ENCODE measurements around the gene GLCCI1.

GRCh38 chr7:8070451-8071180, 102.0 kb downstream of the GLCCI1 start:
- no peak for TF ChIP-seq EZH2 (IDR thresholded peaks at IDR 0.05; ENCODE audit: borderline replicate concordance, insufficient read depth, low read length, poor library complexity, severe bottlenecking)
- TF ChIP-seq, protein P1, sequence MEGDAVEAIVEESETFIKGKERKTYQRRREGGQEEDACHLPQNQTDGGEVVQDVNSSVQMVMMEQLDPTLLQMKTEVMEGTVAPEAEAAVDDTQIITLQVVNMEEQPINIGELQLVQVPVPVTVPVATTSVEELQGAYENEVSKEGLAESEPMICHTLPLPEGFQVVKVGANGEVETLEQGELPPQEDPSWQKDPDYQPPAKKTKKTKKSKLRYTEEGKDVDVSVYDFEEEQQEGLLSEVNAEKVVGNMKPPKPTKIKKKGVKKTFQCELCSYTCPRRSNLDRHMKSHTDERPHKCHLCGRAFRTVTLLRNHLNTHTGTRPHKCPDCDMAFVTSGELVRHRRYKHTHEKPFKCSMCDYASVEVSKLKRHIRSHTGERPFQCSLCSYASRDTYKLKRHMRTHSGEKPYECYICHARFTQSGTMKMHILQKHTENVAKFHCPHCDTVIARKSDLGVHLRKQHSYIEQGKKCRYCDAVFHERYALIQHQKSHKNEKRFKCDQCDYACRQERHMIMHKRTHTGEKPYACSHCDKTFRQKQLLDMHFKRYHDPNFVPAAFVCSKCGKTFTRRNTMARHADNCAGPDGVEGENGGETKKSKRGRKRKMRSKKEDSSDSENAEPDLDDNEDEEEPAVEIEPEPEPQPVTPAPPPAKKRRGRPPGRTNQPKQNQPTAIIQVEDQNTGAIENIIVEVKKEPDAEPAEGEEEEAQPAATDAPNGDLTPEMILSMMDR (IDR thresholded peaks at IDR 0.05; ENCODE audit: poor library complexity, severe bottlenecking), result no peak
- TF ChIP-seq POLR2AphosphoS5 (IDR thresholded peaks at IDR 0.05), result no peak
- no peak for TF ChIP-seq EP300 (conservative IDR thresholded peaks at IDR 0.05; ENCODE audit: poor library complexity, severe bottlenecking)
- TF ChIP-seq SMC3 (conservative IDR thresholded peaks at IDR 0.05; ENCODE audit: poor library complexity), result no peak
- TF ChIP-seq, protein P2, sequence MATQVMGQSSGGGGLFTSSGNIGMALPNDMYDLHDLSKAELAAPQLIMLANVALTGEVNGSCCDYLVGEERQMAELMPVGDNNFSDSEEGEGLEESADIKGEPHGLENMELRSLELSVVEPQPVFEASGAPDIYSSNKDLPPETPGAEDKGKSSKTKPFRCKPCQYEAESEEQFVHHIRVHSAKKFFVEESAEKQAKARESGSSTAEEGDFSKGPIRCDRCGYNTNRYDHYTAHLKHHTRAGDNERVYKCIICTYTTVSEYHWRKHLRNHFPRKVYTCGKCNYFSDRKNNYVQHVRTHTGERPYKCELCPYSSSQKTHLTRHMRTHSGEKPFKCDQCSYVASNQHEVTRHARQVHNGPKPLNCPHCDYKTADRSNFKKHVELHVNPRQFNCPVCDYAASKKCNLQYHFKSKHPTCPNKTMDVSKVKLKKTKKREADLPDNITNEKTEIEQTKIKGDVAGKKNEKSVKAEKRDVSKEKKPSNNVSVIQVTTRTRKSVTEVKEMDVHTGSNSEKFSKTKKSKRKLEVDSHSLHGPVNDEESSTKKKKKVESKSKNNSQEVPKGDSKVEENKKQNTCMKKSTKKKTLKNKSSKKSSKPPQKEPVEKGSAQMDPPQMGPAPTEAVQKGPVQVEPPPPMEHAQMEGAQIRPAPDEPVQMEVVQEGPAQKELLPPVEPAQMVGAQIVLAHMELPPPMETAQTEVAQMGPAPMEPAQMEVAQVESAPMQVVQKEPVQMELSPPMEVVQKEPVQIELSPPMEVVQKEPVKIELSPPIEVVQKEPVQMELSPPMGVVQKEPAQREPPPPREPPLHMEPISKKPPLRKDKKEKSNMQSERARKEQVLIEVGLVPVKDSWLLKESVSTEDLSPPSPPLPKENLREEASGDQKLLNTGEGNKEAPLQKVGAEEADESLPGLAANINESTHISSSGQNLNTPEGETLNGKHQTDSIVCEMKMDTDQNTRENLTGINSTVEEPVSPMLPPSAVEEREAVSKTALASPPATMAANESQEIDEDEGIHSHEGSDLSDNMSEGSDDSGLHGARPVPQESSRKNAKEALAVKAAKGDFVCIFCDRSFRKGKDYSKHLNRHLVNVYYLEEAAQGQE (IDR thresholded peaks at IDR 0.05; ENCODE audit: borderline replicate concordance), result no peak
- TF ChIP-seq RAD21 (conservative IDR thresholded peaks at IDR 0.05), result no peak
- no peak for TF ChIP-seq MXI1 (conservative IDR thresholded peaks at IDR 0.05; ENCODE audit: poor library complexity, severe bottlenecking)
- no peak for TF ChIP-seq TAF1 (IDR thresholded peaks at IDR 0.05; ENCODE audit: low read depth)
